GM12801 (cell line): ENCODE results near the gene BCL6.

Experiments used
- CTCF ChIP-seq: IDR thresholded peaks from one replicate; pipeline ENCODE4 v1.5.1; 2011; ENCODE audit warnings: control low read depth; ENCODE audit not compliant: insufficient read length; ENCODE audit errors: extremely low read depth

The BCL6 gene

GRCh38 chr3:187719628-187720336 lies 25.5 kb downstream of the BCL6 start:
- TF ChIP-seq CTCF: no peak

GRCh38 chr3:187718802-187719201 lies 26.5 kb downstream of the BCL6 start:
- TF ChIP-seq CTCF: no peak

GRCh38 chr3:187717572-187717971 lies 27.7 kb downstream of the BCL6 start:
- TF ChIP-seq CTCF: no peak

- peak; percentile 70 for TF ChIP-seq CTCF
Measured at GRCh38 chr3:187714404-187714979, 30.8 kb downstream of the BCL6 start.

- no peak for TF ChIP-seq CTCF
Measured at GRCh38 chr3:187713504-187713903, 31.8 kb downstream of the BCL6 start.

GRCh38 chr3:187709155-187709554 lies 36.1 kb downstream of the BCL6 start:
- no peak for TF ChIP-seq CTCF

GRCh38 chr3:187708696-187709095 lies 36.6 kb downstream of the BCL6 start:
- no peak for TF ChIP-seq CTCF
